BJ (cell line): ENCODE measurements around the gene OTOP3. TPM values are rescaled to one million over a fixed set of nuclear protein-coding genes. Genes with fewer than 3 reads are reported as not detected.

Experiments
- CTCF ChIA-PET: fragments of 350-600 bp; formaldehyde crosslinking; extraction: SDS; loops from one replicate; lab custom pipeline; 2021; ENCODE audit warnings: antibody characterized with exemption, inconsistent platforms; lab: Yijun Ruan, JAX
- POLR2A ChIA-PET: fragments of 300-600 bp; sonication (Branson Sonifier 250); formaldehyde crosslinking; extraction: SDS; loops from one replicate; lab custom pipeline; 2021; ENCODE audit warnings: antibody characterized with exemption; lab: Charles Lee
- DNase-seq: peaks from one replicate; pipeline ENCODE4 v3.0.0-alpha.2; 2011; ENCODE audit warnings: low read depth
- H3K27me3 ChIP-seq: 2 replicates; pipeline ENCODE4 v1.6.0; 2011; ENCODE audit warnings: low read length; ENCODE audit not compliant: control insufficient read depth, insufficient read depth
- H3K36me3 ChIP-seq: 2 replicates; pipeline ENCODE4 v1.5.1; 2011; ENCODE audit warnings: low read length; ENCODE audit not compliant: control insufficient read depth, insufficient read depth
- H3K4me3 ChIP-seq: 2 replicates; pipeline ENCODE4 v1.5.1; 2011; ENCODE audit warnings: low read depth, mild to moderate bottlenecking, control low read depth, low read length
- polyA plus RNA-seq: library from polyadenylated mRNA; depleted of rRNA; stranded (reverse); fragments of >200 nt; gene quantifications from 2 replicates; pipeline ENCODE4 v1.2.3, GENCODE V29; 2011
- TF ChIP-seq, protein P1 (sequence below): IDR thresholded peaks from 2 replicates; pipeline ENCODE4 v1.5.1; 2011; ENCODE audit warnings: low read depth, mild to moderate bottlenecking, control low read depth, inconsistent platforms, low read length, moderate library complexity; ENCODE audit not compliant: insufficient read depth

The OTOP3 gene
- polyA plus RNA-seq, 1 experiment, result not detected

- peaks cover 41% of the 10 kb centered on the region for H3K27me3 ChIP-seq
- no peak for DNase-seq
- no peaks in the 10 kb centered on the region for H3K36me3 ChIP-seq
- CTCF ChIA-PET, result interaction anchor here (0.6 to 7.5 kb wide), 7 partner anchors 11 to 240 kb away, joined by 3 to 48 read pairs (median 3); partner anchors contain the start of gene OTOP3
- TF ChIP-seq, protein P1, sequence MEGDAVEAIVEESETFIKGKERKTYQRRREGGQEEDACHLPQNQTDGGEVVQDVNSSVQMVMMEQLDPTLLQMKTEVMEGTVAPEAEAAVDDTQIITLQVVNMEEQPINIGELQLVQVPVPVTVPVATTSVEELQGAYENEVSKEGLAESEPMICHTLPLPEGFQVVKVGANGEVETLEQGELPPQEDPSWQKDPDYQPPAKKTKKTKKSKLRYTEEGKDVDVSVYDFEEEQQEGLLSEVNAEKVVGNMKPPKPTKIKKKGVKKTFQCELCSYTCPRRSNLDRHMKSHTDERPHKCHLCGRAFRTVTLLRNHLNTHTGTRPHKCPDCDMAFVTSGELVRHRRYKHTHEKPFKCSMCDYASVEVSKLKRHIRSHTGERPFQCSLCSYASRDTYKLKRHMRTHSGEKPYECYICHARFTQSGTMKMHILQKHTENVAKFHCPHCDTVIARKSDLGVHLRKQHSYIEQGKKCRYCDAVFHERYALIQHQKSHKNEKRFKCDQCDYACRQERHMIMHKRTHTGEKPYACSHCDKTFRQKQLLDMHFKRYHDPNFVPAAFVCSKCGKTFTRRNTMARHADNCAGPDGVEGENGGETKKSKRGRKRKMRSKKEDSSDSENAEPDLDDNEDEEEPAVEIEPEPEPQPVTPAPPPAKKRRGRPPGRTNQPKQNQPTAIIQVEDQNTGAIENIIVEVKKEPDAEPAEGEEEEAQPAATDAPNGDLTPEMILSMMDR, result peak; percentile 75
- POLR2A ChIA-PET, result interaction anchor here (0.6 kb wide), 1 partner anchor 190 kb away, joined by 3 read pairs; no protein-coding TSS in a partner anchor
- H3K4me3 ChIP-seq, result no peak overlapping the region
Observed at GRCh38 chr17:74923538-74924249, 12.0 kb upstream of the OTOP3 start.

DNA sequence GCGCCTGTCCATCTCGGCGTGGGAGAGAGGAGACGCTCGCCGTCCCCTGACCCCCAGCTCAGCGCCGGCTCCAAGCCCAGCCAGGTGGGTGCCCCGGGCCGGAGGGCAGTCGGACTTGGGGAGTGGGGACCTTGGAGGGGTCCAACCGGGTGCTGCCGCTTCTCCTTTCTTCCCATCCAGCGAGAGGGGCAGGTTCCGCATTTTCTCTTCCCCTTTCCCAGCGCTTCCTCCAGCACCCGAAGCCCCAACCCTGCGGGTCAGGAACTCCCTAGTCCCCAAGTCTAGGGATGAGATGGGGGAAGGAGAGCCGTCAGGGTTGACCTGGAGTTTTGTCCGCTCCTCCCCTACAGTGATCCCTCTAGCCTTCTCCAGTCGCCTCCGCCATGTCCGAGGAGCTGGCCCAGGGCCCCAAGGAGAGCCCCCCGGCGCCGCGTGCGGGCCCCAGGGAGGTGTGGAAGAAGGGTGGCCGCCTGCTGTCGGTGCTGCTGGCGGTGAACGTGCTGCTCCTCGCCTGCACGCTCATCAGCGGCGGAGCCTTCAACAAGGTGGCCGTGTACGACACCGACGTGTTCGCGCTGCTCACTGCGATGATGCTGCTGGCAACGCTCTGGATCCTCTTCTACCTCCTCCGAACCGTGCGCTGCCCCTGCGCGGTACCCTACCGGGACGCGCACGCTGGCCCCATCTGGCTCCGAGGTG, 11.3 kb upstream of the OTOP3 start, which contains the start of gene OTOP2:
Gene OTOP2 (plus strand): TSS at position 24 of the 699 bp plus-strand sequence. CDS start 360 bp downstream, at position 384.
- no peaks in the 10 kb centered on the region for H3K36me3 ChIP-seq
- peaks cover 44% of the 10 kb centered on the region for H3K27me3 ChIP-seq
- H3K4me3 ChIP-seq, result no peak within 1 kb of the TSS
- CTCF ChIA-PET, result interaction anchor here (0.6 to 7.5 kb wide), 7 partner anchors 10 to 239 kb away, joined by 3 to 48 read pairs (median 3); partner anchors contain the start of gene OTOP3
- TF ChIP-seq, protein P1, result no peak
- DNase-seq, result no peak
- POLR2A ChIA-PET, result no interaction called here

GRCh38 chr17:74925242-74925641, 10.5 kb upstream of the OTOP3 start:
- Histone ChIP-seq H3K4me3 (no peak overlapping the region), H3K27me3 (peaks cover 42% of the 10 kb centered on the region), H3K36me3 (no peaks in the 10 kb centered on the region)
- ChIA-PET POLR2A (no interaction called here), CTCF (interaction anchor here (1.6 to 7.5 kb wide), 3 partner anchors 9 to 31 kb away, joined by 7 to 48 read pairs (median 12); partner anchors contain the start of gene OTOP3)
- TF ChIP-seq, protein P1, result no peak
- no peak for DNase-seq

DNA sequence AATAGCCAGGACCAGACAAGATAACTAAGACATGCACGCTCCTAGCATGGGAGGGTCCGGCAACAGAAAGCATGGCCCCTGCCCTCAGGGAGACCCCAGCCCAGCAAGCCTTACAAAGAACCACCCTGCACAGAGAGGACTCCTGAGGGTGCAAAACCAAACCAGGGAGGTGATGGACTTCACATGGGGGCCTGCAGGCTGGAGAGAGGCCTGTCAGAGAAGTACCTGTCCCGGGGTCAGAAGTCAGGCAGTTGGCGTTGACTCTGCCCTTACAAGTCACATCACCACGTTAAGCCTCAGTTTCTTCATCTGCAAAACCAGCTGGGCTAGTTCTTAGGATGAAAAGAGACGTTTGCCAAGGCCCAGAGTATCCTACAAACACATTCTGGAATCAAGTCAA, 6.9 kb upstream of the OTOP3 start:
- CTCF ChIA-PET, result no interaction called here
- POLR2A ChIA-PET, result no interaction called here
- DNase-seq, result no peak
- Histone ChIP-seq H3K27me3 (peaks cover 41% of the 10 kb centered on the region), H3K4me3 (no peak overlapping the region), H3K36me3 (no peaks in the 10 kb centered on the region)
- TF ChIP-seq, protein P1, result no peak

DNA sequence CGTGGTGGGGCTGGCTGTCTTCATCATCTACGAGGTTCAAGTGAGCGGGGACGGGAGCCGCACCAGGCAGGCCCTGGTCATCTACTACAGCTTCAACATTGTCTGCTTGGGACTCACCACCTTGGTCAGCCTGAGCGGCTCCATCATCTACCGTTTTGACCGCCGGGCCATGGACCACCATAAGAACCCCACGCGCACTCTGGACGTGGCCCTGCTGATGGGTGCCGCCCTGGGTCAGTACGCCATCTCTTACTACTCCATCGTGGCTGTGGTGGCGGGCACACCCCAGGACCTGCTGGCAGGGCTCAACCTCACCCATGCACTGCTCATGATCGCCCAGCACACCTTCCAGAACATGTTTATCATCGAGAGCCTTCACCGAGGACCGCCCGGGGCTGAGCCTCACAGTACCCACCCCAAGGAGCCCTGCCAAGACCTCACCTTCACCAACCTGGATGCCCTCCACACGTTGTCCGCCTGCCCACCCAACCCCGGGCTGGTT, 5.1 kb upstream of the OTOP3 start:
- DNase-seq, result no peak
- ChIA-PET POLR2A (no interaction called here), CTCF (no interaction called here)
- no peaks in the 10 kb centered on the region for H3K36me3 ChIP-seq
- H3K27me3 ChIP-seq, result peaks cover 34% of the 10 kb centered on the region
- no peak overlapping the region for H3K4me3 ChIP-seq
- TF ChIP-seq, protein P1, result no peak
